ENCODE data around the gene SPPL2A. TPM values are rescaled to one million over a fixed set of nuclear protein-coding genes. Genes with fewer than 3 reads are reported as not detected.

SPPL2A gene
- total and polyA plus RNA-seq, 8 donors: 70.9 to 172 (median 84.1) TPM

GRCh38 chr15:50773389-50773788, 7.9 kb upstream of the SPPL2A start:
- Histone ChIP-seq H3K36me3 (no peaks in the 10 kb centered on the region), H3K9me3 (no peaks in the 10 kb centered on the region), H3K4me1 (no peaks in the 10 kb centered on the region), H3K27ac (no peak overlapping the region), H3K27me3 (no peaks in the 10 kb centered on the region), H3K4me3 (no peak overlapping the region)
- TF ChIP-seq CTCF (IDR thresholded peaks at IDR 0.05): no peak
- intact Hi-C loops (cut with DNase I): no loop called here
- no peak for ATAC-seq
- no peak for DNase-seq

GRCh38 chr15:50767332-50767861, 1.9 kb upstream of the SPPL2A start:
- Histone ChIP-seq H3K36me3 (no peaks in the 10 kb centered on the region), H3K4me1 (peaks cover 0 to 28% of the 10 kb centered on the region in 2 donors), H3K27ac (peak overlapping the region in 1 of 2 donors; percentile 9), H3K4me3 (no peak overlapping the region), H3K9me3 (no peaks in the 10 kb centered on the region), H3K27me3 (no peaks in the 10 kb centered on the region)
- TF ChIP-seq CTCF (IDR thresholded peaks at IDR 0.05): no peak
- DNase-seq (no peak), ATAC-seq (peak; percentile 34)
- intact Hi-C loops (cut with DNase I): loop anchor here in 1 of 2 donors (10.0 kb wide), 1 partner anchor 83 kb away; the partner anchor contains the start of gene TRPM7

- H3K4me1 ChIP-seq: peaks cover 0 to 41% of the 10 kb centered on the region in 2 donors
- H3K36me3 ChIP-seq: no peaks in the 10 kb centered on the region
- intact Hi-C loops (cut with DNase I): loop anchor here in 1 of 2 donors (10.0 kb wide), 1 partner anchor 80 kb away; the partner anchor contains the start of gene TRPM7
- no peaks in the 10 kb centered on the region for H3K27me3 ChIP-seq
- DNase-seq: no peak
- no peaks in the 10 kb centered on the region for H3K9me3 ChIP-seq
- H3K4me3 ChIP-seq: peak overlapping the region; percentile 74
- peak; percentile 18 for ATAC-seq
- TF ChIP-seq CTCF (IDR thresholded peaks at IDR 0.05): no peak
- peak overlapping the region; percentile 98 to 99 for H3K27ac ChIP-seq
Observed at GRCh38 chr15:50764461-50765194, 878 bp downstream of the SPPL2A start.

- DNase-seq (no peak), ATAC-seq (no peak)
- H3K4me3 ChIP-seq: no peak overlapping the region
- H3K27ac ChIP-seq: no peak overlapping the region
- no peak for TF ChIP-seq CTCF (IDR thresholded peaks at IDR 0.05)
- intact Hi-C loops (cut with DNase I): no loop called here
- peaks cover 0 to 36% of the 10 kb centered on the region in 2 donors for H3K4me1 ChIP-seq
- H3K9me3 ChIP-seq: no peaks in the 10 kb centered on the region
- no peaks in the 10 kb centered on the region for H3K36me3 ChIP-seq
- H3K27me3 ChIP-seq: no peaks in the 10 kb centered on the region
Observed at GRCh38 chr15:50758712-50759205, 6.7 kb downstream of the SPPL2A start.

- no peaks in the 10 kb centered on the region for H3K27me3 ChIP-seq
- intact Hi-C loops (cut with DNase I): no loop called here
- H3K27ac ChIP-seq: no peak overlapping the region
- no peak for DNase-seq
- TF ChIP-seq CTCF (IDR thresholded peaks at IDR 0.05): no peak
- H3K4me3 ChIP-seq: no peak overlapping the region
- no peak for ATAC-seq
- H3K9me3 ChIP-seq: no peaks in the 10 kb centered on the region
- peaks cover 3 to 16% of the 10 kb centered on the region in 2 donors for H3K4me1 ChIP-seq
- peaks cover 0 to 10% of the 10 kb centered on the region in 2 donors for H3K36me3 ChIP-seq
Observed at GRCh38 chr15:50753463-50753862, 12.0 kb downstream of the SPPL2A start.

All from left lung (tissue), 10 donors.